GM15510 (cell line): ENCODE data around the gene FAM117B.

Experiments used
- POLR2A ChIP-seq: IDR thresholded peaks from 3 replicates; pipeline ENCODE4 v1.6.1; 2011; ENCODE audit warnings: borderline replicate concordance; ENCODE audit not compliant: insufficient read length; ENCODE audit errors: extremely low read depth

The FAM117B gene

DNA sequence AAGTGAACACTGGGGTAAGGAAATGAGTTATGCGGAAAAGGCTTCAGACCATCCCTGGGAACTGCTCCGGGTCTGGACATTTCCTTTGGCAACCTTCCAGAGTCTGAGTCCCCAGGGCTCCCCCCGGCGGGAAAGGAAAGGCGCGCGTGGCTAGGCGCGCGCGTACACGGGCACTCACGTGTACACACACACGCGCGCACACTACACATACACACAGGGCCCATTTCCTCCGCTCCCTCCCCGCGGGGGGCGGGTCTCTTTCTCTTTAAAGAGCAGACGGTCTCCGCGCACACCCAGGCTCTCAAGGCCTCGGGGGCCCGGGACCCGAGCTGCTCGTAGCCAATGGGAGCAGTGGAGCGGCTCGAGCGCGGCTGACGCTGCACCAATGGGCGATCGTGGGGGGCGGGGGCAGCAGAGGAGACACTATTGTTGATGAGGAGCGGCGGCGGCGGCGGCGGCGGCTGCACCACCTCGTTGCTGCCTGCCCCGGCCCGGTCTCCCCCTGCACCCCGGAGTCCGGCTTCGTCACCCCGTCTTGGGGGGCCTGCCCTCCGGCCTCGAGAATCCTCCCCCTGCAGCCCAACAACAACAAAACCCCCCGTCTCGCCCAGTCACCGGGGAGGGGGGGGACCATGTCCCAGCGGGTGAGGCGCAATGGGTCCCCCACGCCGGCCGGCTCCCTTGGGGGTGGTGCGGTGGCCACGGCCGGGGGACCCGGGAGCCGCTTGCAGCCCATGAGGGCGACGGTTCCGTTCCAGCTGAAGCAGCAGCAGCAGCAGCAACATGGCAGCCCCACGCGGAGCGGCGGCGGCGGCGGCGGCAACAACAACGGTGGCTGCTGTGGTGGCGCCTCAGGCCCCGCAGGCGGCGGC lies at the start of gene FAM117B:
Gene FAM117B (plus strand): TSS at position 414 of the 872 bp plus-strand sequence. CDS start 219 bp downstream, at position 633.
- peak; percentile 72 for TF ChIP-seq POLR2A

DNA sequence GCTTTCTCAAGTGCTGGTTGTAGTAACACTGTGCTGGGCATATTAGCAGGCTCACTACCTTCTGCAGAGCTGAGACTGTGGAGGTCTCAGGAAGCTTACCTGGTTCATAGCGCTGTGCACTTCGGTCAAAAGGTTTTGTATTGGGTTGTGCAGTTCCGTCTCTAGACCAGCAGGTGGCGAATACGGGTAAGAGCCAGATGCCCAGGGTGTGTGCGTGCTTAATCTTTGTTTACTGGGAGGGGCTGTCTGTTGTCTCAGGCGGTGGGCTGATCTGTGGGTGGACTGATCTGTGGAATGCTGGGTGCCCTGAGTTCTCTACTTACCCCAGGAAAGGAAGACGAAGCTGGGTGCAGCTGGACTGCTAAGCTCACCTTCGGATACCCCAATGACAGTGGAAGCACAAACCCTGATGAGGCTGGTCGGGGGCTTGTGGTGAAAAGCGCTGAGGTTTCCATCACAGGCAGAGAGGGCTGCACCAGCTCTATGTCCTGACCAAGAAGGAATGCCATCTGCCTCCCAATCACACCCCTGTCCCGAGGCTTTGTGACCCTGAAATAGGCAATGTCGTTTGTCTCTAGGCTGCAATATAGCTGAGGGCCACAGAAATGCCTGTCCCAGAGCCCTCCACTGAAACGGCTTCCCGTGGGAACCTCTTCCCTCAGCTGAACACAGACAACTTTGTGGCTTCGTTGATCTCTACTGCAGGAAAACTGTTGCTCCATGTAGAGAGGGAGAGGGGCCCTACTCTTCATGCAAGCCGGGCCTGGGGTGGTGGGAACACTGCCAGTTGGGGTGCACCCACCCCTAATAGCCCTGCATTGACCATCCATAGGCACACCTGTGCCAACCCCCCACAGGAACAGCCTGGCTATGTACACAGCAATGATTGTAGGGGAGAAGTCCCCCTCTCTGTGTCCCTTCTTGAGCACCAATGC lies 45.9 kb upstream of the FAM117B start:
- no peak for TF ChIP-seq POLR2A

DNA sequence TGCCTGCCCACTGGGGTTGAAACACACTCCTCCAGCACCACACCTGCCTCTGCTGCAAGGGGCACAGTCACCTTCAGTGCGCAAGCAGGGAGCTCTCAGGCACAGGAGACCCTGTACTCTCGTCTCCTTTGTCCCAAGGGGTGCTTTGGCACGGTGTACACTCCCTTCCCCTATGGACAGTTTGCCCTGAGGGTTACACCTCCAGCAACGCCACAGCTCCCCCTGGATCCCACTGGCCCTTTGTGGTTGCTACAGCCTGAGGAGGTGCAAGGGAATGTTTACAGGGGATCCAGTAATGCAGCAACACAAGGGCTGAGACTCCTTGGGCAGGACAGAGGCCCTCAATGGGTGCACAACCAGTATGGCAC lies 45.2 kb upstream of the FAM117B start:
- no peak for TF ChIP-seq POLR2A

DNA sequence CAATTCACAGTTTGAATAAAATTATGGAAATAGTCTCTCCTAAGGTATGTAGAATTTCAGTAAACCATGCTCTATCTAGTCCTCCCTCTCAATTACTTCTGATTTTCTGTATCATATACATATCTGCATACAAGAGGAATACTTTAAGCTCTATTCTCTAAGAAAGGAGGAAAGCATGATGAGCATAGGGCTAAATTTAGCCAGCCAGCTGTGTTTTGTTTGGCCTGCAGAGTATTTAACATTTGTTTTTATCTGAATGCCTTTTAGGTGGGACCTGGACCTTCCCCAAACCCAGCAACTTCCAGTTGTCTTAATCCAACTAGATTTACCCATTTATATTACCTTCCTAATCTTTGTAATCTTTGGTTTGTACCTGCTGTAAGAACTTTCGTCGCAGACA lies 42.2 kb upstream of the FAM117B start:
- TF ChIP-seq POLR2A, result no peak

DNA sequence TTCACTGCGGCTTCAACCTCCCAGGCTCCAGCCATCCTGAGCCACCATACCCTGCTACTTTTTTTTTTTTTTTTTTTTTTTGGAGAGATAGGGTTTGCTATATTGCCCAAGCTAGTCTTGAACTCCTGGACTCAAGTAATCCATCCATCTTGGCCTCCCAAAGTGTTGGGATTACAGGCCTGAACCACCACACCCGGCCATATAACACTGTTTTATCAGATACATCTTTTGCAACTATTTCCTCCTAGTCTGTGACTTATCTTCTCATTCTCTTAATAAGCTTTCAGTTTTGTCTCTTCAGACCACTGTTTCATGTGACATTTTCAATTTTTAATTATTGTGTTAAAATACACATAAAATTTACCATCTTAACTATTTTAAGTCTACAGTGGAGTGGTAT lies 35.7 kb upstream of the FAM117B start:
- no peak for TF ChIP-seq POLR2A

DNA sequence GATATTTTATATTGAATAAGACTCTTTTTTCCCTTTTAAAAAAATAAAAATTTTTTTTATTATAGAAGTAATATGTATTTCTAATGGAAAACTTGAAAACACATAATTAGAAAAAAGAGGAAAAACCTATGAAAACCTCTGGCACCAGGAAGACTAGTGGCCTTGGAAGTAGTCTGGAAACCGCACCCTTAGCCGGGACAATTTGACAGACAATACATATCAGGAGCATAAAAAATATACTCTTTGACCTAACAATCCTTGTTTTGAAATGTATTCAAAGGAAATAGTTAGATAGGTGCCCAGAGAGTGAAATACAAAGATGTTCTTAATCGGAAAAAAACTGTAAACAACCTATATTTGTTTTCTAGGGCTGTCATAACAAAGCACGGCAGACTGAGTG lies 34.9 kb upstream of the FAM117B start:
- TF ChIP-seq POLR2A, result no peak

DNA sequence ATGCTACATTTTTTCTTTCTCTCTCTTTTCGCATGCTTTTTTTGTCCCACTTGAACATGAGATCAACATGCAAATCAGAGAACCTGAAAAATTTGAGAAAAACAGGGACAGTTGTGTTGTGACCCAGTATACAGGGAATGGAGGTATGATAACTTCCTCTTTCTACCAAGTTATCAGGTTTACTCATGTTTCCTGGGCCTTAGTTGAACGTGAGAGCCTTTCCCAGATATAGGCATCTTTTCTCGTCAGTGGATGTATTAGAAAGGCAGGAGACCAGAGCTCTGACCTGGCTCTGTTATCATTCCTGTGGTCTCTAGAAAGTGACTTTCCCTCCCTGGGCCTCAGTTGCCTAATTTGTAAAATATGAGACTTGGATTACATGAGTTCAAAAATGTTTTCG lies 30.1 kb upstream of the FAM117B start:
- no peak for TF ChIP-seq POLR2A

DNA sequence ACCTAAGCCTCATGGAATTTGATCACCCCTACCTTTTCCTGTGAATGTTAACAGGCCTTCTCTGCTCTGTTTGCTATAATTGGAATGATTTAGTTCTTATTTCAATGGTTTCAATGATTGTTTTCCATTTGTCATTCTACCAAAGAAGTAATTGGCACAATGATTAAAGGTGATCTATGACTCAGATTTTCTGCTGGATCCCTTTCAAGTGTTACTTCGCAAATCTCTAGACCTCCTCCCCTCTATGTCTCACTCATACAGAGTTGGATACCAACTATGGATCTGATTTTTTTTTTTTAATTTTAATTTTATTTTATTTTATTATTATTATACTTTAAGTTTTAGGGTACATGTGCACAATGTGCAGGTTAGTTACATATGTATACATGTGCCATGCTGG lies 29.6 kb upstream of the FAM117B start:
- TF ChIP-seq POLR2A, result no peak

DNA sequence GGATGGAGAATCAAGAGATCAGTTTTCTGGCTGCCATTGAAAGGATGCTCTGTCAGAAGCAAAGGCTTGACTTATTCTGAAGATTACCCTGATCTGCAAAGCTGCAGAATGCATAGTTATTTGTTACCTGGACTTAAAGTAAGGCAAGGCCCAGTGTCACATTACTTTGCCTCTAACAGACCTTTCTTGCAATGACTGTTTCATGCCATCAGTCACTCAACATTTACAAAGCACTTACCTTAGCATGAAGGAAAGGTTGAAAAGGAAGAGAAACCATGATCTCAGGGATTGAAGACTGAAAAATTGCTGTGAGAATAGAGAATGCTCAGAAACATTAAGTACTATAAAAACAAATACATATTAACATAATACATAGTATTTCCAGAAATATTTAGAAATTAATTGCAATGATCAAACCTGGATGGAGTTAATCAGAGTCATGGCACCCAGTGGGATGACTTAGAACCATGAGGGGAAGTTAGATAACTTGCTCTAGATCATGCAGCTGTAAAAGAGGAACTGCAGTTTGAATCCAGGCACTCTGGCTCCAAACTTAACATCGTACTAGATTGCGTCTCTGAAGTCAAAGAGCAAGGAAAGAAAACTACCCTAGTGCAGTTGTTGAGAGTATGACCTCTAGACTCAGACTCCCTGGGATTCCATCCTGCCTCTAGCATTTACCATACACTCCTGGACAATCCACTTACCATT lies 26.5 kb upstream of the FAM117B start:
- no peak for TF ChIP-seq POLR2A

DNA sequence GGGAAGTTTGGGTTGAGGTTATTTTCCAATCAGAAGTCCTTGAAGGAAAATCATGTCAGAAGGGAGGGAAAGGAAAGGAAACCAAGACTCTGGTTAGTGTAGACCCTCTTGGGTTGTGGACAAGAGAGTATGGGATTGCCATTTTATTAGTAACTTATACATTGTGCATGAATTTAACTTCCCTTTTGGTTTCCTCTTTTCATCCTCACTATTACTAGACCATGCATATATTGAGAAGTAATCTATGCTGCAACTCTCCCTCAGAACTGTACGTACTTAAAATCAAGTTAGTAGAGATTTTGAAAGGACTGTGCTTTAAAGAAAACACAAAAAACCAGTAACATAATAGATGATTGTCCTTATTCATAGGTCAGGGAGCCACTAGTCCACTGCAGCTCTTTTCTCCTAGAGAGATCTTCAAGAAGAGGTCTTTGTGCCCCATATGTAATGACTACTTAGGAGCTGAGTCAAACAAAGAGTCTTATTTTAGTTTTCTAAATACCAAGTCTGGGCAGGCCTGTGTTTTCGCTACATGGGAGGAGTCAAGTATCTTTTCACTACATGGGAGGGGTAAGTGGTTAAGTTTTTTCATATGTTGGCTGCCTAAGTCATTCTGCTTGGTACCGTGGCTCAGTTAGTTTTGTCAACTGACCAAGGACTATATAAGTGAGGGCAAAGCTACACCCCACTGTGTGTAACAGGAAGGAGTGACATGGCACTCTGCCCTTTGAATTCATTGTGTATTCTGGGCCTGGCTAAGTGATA lies 25.2 kb upstream of the FAM117B start:
- TF ChIP-seq POLR2A, result no peak

DNA sequence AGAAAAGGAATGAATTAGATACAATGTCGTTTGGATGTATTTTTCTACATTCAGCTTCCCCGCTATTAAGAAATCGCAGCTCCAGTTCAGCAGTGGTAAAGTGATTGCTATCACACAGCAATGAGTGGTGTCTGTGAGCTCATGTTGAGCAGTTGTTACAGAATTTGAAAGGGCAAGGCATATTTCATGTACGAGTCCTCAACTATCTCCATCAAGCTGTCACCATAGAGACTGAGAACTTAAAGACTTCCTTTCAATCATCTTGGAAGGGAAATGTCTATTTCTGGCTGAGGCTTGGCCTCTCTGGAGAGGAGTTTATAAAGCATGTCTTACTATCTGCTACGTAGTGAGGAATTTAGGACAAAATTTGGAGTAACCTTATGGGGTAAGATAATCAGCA lies 24.4 kb upstream of the FAM117B start:
- no peak for TF ChIP-seq POLR2A

DNA sequence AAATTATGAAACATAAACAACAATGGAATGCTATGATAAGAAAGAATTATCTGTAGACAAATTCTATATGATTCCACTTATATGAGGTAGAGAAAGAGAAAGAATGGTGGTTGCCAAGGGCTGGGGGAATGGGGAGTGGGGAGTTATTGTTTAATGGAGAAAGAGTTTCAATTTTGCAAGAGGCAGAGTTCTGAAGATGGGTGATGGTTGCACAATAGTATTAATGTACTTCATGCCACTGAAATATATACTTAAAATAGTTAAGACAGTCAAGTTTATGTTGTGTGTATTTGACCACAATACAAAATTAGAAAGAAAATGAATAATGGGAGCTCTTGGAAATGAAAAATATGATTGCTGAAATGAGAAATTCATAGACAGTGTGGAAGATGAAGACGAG lies 22.6 kb upstream of the FAM117B start:
- TF ChIP-seq POLR2A, result no peak

DNA sequence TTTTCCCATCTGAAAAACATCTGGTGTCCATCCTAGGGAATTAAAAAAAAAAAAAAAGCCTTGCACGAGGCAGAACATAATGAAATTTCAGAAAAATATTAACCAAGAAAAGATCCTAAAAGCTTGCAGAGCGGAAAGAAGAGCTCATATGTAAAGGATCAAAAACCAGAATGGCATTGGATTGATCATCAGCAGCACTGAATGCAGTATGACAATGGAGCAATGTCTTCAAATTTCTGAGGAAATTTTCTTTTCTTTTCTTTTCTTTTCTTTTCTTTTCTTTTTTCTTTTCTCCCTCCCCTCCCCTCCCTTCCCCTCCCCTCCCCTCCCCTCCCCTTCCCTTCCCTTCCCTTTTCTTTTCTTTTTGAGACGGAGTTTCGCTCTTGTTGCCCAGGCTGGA lies 21.3 kb upstream of the FAM117B start:
- no peak for TF ChIP-seq POLR2A

DNA sequence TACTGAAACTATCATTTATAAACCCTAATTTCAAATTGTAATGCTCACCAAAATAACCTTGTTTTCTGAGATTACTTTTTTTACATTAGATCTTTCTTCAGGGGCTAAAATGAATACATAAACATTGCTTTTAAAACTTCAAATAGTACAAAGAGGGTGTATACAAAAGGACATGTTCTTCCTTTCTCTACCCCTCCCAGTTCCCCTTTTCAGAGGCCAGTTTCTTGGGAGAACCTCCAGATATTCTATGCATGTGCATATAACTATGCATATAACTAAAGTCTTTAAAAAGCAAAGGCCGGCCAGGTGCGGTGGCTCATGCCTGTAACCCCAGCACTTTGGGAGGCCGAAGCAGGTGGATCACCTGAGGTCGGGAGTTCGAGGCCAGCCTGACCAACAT lies 10.6 kb upstream of the FAM117B start:
- no peak for TF ChIP-seq POLR2A
